PC-3 (cell line): ENCODE measurements around the gene PPP2R5A. TPM values are rescaled to one million over a fixed set of nuclear protein-coding genes. Genes with fewer than 3 reads are reported as not detected.
"Not testable (repeated sequence)": the region's sequence is repeated elsewhere in the genome, so short reads cannot be mapped to it uniquely, and the experiment has no call there.

ENCODE experiments used
- ATAC-seq: fragments of 200-7000 bp; cut with Tn5 transposase; 2 replicates; pipeline ENCODE4 v1.9.1; 2020; ENCODE audit warnings: mild to moderate bottlenecking, moderate library complexity
- BruUV-seq: library from RNA; stranded (reverse); fragments of 400-500 nt; replicated peaks from 2 replicates; lab custom pipeline; 2021; lab: Mats Ljungman, UMichigan
- CTCF ChIA-PET: fragments of 300-600 bp; sonication (Branson Sonifier 250); formaldehyde crosslinking; loops from one replicate; lab custom pipeline; 2022; ENCODE audit warnings: antibody characterized with exemption; lab: Charles Lee
- POLR2A ChIA-PET: fragments of 300-600 bp; sonication (Branson Sonifier 250); formaldehyde crosslinking; loops from one replicate; lab custom pipeline; 2022; ENCODE audit warnings: antibody characterized with exemption; ENCODE audit not compliant: unreplicated experiment; lab: Charles Lee
- DNase-seq: peaks from one replicate; pipeline ENCODE4 v3.0.0-alpha.2; 2015
- H2AFZ ChIP-seq: fragments of 300-600 bp; sonication (generic); 2 replicates; pipeline ENCODE4 v1.6.0; 2016; ENCODE audit warnings: antibody characterized with exemption, low read length
- H3F3A ChIP-seq: fragments of 300-600 bp; sonication (generic); one replicate; pipeline ENCODE4 v1.6.0; 2017; ENCODE audit warnings: antibody characterized with exemption, low read length, control low read depth, mild to moderate bottlenecking; ENCODE audit not compliant: unreplicated experiment
- H3K27ac ChIP-seq: fragments of 300-600 bp; sonication (generic); 2 replicates; pipeline ENCODE4 v1.5.1; 2016; ENCODE audit warnings: mild to moderate bottlenecking, low read length
- H3K27me3 ChIP-seq: fragments of 300-600 bp; sonication (generic); 2 replicates; pipeline ENCODE4 v1.6.1; 2016; ENCODE audit warnings: low read length, mixed read lengths
- H3K36me3 ChIP-seq: fragments of 300-600 bp; sonication (generic); 2 replicates; pipeline ENCODE4 v1.6.1; 2016; ENCODE audit warnings: low read depth, mixed run types, low read length, mixed read lengths
- H3K4me1 ChIP-seq: fragments of 300-600 bp; sonication (generic); 2 replicates; pipeline ENCODE4 v1.5.1; 2016; ENCODE audit warnings: low read length; ENCODE audit not compliant: insufficient read depth
- H3K4me2 ChIP-seq: fragments of 300-600 bp; sonication (generic); 2 replicates; pipeline ENCODE4 v1.6.0; 2016; ENCODE audit warnings: low read length
- H3K4me3 ChIP-seq: fragments of 300-600 bp; sonication (generic); 2 replicates; pipeline ENCODE4 v1.5.1; 2016; ENCODE audit warnings: mild to moderate bottlenecking, low read length, mixed read lengths
- H3K79me2 ChIP-seq: fragments of 300-600 bp; sonication (generic); 2 replicates; pipeline ENCODE4 v1.6.1; 2017; ENCODE audit warnings: low read length, mixed read lengths
- H3K9ac ChIP-seq: fragments of 300-600 bp; sonication (generic); 2 replicates; pipeline ENCODE4 v1.6.0; 2016; ENCODE audit warnings: mild to moderate bottlenecking, low read length
- H3K9me2 ChIP-seq: fragments of 300-600 bp; sonication (generic); replicated peaks from 2 replicates; pipeline ENCODE4 v1.6.1; 2016; ENCODE audit warnings: mixed run types, low read length, mixed read lengths
- H3K9me3 ChIP-seq: fragments of 300-600 bp; sonication (generic); 2 replicates; pipeline ENCODE4 v1.6.1; 2016; ENCODE audit warnings: low read length, mixed read lengths
- H4K20me1 ChIP-seq: fragments of 300-600 bp; sonication (generic); 2 replicates; pipeline ENCODE4 v1.6.1; 2016; ENCODE audit warnings: low read length, mixed read lengths
- EZH2 ChIP-seq: fragments of 300-600 bp; sonication (generic); IDR thresholded peaks from one replicate; pipeline ENCODE4 v1.6.1; 2017; ENCODE audit warnings: antibody characterized with exemption, mild to moderate bottlenecking, low read length; ENCODE audit not compliant: unreplicated experiment
- EZH2phosphoT487 ChIP-seq: fragments of 300-600 bp; sonication (generic); IDR thresholded peaks from 2 replicates; pipeline ENCODE4 v1.6.1; 2018; ENCODE audit warnings: mild to moderate bottlenecking, antibody characterized with exemption, low read length, borderline replicate concordance
- intact Hi-C: fragments of 100-400 bp; cut with micrococcal nuclease; formaldehyde crosslinking; loops from 2 replicates; pipeline ENCODE4 v1.9.0; 2023
- total RNA-seq: library from RNA; depleted of rRNA; stranded (reverse); fragments of >200 nt; gene quantifications from 2 replicates; pipeline ENCODE4 v1.2.3, GENCODE V29; 2014
- TF ChIP-seq, protein P1 (sequence below): fragments of 300-600 bp; sonication (generic); conservative IDR thresholded peaks from 2 replicates; pipeline ENCODE4 v1.5.1; 2017; ENCODE audit warnings: antibody characterized with exemption, low read depth, mild to moderate bottlenecking, low read length

PPP2R5A gene
- total RNA-seq, 1 experiment from 2014 or later, result 44.0 TPM

DNA sequence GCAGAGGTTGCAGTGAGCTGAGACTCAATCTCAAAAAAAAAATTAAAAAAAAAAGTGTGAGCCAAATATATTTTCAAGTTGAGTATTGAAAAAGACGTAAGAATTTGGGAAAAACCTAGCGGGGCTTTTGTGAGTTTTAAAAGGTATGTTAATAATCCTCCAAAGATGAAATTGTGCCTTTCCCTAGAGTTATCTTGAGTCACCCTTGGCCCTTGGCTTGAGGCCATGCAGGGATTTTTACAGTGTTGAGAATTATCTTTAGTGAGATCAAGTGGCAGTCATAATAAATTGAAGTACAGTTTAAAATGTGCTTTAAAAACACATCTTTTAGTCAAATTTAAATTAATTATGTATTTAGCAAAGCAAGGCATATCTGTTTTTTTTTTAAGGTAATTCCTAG, 32.7 kb downstream of the PPP2R5A start:
- no peak overlapping the region for H3K9ac ChIP-seq
- no peak for ATAC-seq

DNA sequence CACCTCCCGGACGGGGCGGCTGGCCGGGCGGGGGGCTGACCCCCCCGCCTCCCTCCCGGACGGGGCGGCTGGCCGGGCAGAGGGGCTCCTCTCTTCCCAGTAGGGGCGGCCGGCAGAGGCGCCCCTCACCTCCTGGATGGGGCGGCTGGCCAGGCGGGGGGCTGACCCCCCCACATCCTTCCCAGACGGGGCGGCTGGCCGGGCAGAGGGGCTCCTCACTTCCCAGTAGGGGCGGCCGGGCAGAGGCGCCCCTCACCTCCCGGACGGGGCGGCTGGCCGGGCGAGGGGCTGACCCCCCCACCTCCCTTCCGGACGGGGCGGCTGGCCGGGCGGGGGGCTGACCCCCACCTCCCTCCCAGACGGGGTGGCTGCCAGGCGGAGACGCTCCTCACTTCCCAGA, 35.8 kb downstream of the PPP2R5A start:
- H3K27ac ChIP-seq, H2AFZ ChIP-seq, H3K79me2 ChIP-seq, H3K4me2 ChIP-seq, ATAC-seq, H3F3A ChIP-seq, H3K9me3 ChIP-seq, CTCF ChIA-PET, intact Hi-C loops, BruUV-seq, H3K36me3 ChIP-seq, H3K9me2 ChIP-seq, H3K4me3 ChIP-seq, DNase-seq, H3K27me3 ChIP-seq, H3K4me1 ChIP-seq, H4K20me1 ChIP-seq, POLR2A ChIA-PET, H3K9ac ChIP-seq: not testable (repeated sequence)

More for the DNA sequence above, 32.7 kb downstream of the PPP2R5A start:
- H3K4me2 ChIP-seq, result no peak overlapping the region
- intact Hi-C loops, result loop anchor here (5.0 kb wide), 1 partner anchor 231 kb away; no protein-coding TSS in a partner anchor
- H3K36me3 ChIP-seq, result no peaks in the 10 kb centered on the region
- no peaks in the 10 kb centered on the region for H3K9me3 ChIP-seq
- H3K4me3 ChIP-seq, result no peak overlapping the region
- no peak overlapping the region for H3K27ac ChIP-seq
- no peaks in the 10 kb centered on the region for H3K4me1 ChIP-seq
- ChIA-PET POLR2A (interaction anchor here (0.6 kb wide), 1 partner anchor 34 kb away, joined by 5 read pairs; no protein-coding TSS in a partner anchor), CTCF (no interaction called here)
- 0 out of 2 replicates have a peak, but pooled peaks cover 9% of the 10 kb centered on the region for H3K79me2 ChIP-seq
- TF ChIP-seq EZH2 (no peak), EZH2phosphoT487 (no peak)
- TF ChIP-seq, protein P1, sequence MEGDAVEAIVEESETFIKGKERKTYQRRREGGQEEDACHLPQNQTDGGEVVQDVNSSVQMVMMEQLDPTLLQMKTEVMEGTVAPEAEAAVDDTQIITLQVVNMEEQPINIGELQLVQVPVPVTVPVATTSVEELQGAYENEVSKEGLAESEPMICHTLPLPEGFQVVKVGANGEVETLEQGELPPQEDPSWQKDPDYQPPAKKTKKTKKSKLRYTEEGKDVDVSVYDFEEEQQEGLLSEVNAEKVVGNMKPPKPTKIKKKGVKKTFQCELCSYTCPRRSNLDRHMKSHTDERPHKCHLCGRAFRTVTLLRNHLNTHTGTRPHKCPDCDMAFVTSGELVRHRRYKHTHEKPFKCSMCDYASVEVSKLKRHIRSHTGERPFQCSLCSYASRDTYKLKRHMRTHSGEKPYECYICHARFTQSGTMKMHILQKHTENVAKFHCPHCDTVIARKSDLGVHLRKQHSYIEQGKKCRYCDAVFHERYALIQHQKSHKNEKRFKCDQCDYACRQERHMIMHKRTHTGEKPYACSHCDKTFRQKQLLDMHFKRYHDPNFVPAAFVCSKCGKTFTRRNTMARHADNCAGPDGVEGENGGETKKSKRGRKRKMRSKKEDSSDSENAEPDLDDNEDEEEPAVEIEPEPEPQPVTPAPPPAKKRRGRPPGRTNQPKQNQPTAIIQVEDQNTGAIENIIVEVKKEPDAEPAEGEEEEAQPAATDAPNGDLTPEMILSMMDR, result no peak
- peak; percentile 23 for DNase-seq
- no TSS peak for BruUV-seq
- H3K9me2 ChIP-seq, result no peaks in the 10 kb centered on the region
- H3K27me3 ChIP-seq, result no peaks in the 10 kb centered on the region
- no peaks in the 10 kb centered on the region for H4K20me1 ChIP-seq
- H2AFZ ChIP-seq, result no peak overlapping the region
- no peaks in the 10 kb centered on the region for H3F3A ChIP-seq

DNA sequence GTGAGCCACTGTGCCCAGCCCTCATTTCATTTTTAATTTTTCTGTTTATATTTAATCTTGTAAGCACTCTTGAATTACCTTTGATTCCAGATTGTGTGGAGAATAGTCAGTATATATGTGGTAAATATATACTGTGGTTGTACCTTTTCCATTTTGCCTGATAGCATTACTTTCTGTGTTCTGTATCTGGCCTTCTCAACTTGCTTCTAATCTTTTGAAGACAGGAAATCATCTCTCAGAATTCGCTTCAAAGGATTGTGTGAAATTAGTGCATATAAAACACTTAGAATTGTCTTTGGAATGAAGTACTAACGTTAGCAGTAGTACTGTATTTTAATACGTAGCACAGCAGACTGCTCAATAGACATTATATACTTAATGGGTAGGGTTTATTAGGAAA, 37.9 kb downstream of the PPP2R5A start:
- POLR2A ChIA-PET, result no interaction called here
- Histone ChIP-seq H3K9ac (no peak overlapping the region), H3K9me2 (no peaks in the 10 kb centered on the region), H3K27me3 (no peaks in the 10 kb centered on the region), H3K4me2 (no peak overlapping the region), H4K20me1 (no peaks in the 10 kb centered on the region), H3K79me2 (no peaks in the 10 kb centered on the region), H3K27ac (no peak overlapping the region), H2AFZ (no peak overlapping the region), H3K4me1 (no peaks in the 10 kb centered on the region), H3F3A (no peaks in the 10 kb centered on the region), H3K4me3 (no peak overlapping the region), H3K9me3 (no peaks in the 10 kb centered on the region), H3K36me3 (no peaks in the 10 kb centered on the region)
- TF ChIP-seq EZH2phosphoT487 (no peak), EZH2 (no peak)
- TF ChIP-seq, protein P1, result no peak
- no TSS peak for BruUV-seq
- intact Hi-C loops, result no loop called here
- ATAC-seq (no peak), DNase-seq (no peak)
- CTCF ChIA-PET, result no interaction called here
